Measurements from ENCODE around the gene CYTH1.

The CYTH1 gene

GRCh38 chr17:78804777-78805176 is 22.7 kb upstream of the CYTH1 start:
- no peak for DNase-seq (ENCODE audit: low spot score)

DNA sequence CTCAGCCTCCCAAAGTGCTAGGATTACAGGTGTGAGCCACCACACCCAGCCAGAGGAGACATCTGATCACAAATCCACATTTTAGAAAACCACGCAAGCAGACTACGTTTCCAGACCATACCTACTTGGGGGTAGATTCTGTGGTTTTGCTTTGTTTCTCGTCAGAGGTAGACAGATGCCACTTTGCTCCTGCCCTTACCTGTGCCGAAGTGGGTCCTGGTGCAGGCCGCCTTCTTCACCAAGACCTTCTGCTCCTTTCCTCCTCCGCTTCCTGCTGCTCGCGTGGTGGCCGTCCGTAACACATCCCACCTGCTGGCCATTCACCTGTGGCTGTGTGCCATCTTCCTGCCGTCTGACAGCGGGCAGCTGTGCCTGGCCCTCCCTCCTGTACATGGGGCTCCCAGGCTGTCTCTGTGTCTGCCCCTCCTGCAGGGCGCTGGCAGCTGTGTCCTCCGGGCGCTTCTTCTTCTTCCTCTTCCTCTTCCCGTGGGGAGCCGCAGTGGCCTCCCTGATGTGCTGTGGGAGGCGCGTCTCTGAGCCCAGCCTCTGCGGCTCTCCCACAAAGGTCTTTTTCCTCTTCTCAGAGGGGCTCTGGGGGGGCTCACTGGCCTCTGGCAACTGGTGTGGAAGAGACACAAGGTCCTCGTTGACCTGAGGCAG is 21.2 kb upstream of the CYTH1 start:
- no peak for DNase-seq (ENCODE audit: low spot score)

- no peak for DNase-seq (ENCODE audit: low spot score)
Observed at GRCh38 chr17:78802459-78802858, 20.4 kb upstream of the CYTH1 start.

DNA sequence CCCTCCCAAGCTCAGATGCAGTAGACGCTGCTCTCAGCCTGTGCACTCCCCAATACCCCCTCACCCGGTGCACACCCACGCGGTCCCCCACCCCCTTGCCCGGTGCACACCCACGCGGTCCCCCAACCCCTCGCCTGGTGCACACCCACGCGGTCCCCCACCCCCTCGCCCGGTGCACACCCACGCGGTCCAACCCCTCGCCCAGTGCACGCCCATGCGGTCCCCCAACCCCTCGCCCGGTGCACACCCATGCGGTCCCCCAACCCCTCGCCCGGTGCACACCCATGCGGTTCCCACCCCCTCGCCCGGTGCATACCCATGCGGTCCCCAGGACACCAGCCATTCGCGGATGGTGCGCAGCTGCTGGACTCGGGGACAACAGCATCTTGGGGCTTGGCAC is 19.9 kb upstream of the CYTH1 start:
- DNase-seq (ENCODE audit: low spot score), result no peak

GRCh38 chr17:78800132-78800931 is 18.3 kb upstream of the CYTH1 start:
- no peak for DNase-seq (ENCODE audit: low spot score)

DNA sequence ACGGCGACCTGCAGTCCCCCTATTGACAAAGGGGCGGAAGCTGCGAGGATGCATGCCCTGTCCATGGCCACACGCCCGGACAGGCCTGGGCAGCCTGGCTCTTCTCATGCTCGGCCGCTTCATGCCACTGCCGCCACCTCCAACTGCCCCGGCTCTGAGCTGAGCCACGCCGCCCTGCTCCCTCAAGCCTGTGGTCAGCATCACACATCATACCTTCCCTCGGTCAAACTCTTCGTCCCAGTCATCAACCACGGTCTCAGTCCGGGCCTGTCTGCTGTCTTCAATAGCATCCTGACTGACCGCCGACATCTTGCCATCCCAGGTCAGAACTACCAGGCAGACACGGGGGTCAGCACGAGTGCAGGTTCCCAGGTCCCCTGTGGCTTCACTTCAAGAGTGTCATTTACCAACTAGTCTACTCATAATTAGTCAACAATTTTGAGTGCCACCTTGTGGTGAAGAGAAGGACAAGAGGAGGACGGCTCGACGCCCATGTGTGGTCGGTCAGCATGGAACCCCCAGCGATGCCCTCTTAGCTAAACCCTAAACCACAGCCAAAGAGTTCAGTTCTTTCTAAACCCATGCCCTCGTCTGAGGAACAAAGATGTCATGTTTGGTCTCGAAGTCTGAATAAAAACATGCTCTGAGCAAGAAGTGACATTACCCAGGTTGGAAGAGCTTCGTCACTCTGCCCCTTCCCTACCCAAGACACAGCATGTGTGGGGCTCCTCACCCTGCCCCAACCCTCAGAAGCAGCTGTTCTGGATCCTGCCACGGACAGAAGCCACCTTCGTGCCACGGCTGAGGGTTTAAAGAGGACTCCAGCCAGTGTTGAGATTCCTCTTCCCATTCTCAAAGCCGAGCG is 16.9 kb upstream of the CYTH1 start:
- DNase-seq (ENCODE audit: low spot score), result peak; percentile 49

GRCh38 chr17:78797691-78798585 is 15.9 kb upstream of the CYTH1 start:
- no peak for DNase-seq (ENCODE audit: low spot score)

GRCh38 chr17:78797213-78797612 is 15.1 kb upstream of the CYTH1 start:
- DNase-seq (ENCODE audit: low spot score), result no peak

- no peak for DNase-seq (ENCODE audit: low spot score)
Observed at GRCh38 chr17:78796517-78796900, 14.4 kb upstream of the CYTH1 start.

DNA sequence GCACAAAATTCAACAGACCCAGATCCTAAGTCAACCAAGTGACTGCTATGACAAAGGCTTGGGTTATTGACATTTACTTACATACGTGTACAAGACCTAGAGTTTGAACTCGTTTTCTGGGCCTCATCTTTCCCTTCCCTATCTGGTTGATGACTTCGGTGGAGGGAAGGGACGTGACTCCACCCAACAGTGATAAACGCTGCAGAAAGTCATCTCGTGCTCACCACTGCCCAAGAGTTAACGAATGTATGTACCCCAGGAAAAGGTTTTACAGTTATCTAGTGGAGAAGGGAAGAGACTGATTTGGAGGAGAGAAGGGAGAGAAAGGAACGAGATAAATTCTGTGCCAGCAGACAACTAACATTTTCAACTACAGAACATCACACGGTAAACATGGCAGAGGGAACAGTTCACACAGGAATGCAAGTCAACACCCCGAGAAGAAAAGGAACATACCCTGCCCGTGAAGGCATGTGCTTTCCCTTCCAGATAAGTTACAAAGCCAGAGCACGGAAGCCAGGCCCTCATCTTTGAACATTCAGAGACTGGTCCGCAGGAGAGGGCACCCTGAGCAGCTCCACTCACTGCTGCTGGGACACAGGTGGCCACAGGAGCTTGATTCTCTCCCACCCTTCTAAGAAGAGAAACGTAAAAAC is 13.9 kb upstream of the CYTH1 start:
- no peak for DNase-seq (ENCODE audit: low spot score)

DNA sequence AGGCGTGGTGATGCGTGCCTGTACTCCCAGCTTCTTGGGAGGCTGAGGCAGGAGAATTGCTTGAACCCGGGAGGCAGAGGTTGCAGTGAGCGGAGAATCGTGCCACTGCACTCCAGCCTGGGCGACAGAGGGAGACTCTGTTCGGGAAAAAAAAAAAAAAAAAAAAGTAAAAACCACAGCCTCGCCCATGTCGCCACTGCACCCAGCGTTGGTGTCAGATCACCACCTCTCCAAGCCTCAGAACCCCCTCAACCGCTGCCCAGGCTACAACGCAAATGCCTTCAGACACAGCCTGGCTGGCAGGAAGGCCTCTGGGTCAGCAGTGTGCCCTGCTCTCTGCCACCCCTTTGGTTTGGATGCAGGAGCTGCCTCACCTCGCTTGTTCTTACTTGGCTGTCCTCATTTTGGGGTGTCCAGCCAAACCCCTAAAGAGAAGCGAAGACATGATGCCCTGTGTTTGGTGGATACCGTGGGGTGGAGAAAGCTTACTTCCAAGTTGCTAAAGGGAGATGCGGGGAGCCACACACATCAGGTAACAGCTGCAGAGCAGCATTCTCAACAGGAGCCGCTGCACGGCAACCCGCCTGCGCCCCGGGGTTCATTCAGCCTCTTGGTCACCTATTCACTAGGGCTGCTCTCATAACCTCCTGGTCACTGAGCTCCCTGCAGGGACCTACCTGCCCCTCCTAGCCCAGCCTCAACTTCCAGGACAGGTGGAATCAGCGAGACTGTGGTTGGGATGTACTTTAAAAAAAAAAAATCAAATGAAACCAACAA is 13.0 kb upstream of the CYTH1 start:
- DNase-seq (ENCODE audit: low spot score), result no peak

- DNase-seq (ENCODE audit: low spot score), result no peak
Observed at GRCh38 chr17:78794399-78794798, 12.3 kb upstream of the CYTH1 start.

DNA sequence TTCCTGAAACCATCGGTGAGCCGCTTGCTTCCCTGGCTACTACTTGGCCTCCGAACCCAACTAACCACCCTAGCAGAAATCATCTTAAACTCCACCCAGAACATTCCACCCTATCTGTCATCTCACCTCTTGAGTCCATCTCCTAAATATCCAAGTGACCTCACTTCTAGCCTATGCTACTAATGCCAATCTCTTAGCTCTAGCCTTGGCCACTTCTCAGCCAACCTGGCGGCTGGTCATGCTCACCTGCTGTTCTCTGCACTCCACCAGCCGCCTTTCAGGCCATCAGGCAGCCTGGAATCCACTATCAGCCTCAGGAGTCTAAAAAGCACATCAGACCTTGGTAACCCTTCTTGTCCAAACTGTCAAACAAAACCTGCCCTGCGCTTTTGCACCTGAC is 11.9 kb upstream of the CYTH1 start:
- DNase-seq (ENCODE audit: low spot score), result no peak

- DNase-seq (ENCODE audit: low spot score), result no peak
Observed at GRCh38 chr17:78793415-78793814, 11.3 kb upstream of the CYTH1 start.

- DNase-seq (ENCODE audit: low spot score), result no peak
Observed at GRCh38 chr17:78791840-78792709, 10.0 kb upstream of the CYTH1 start.

DNA sequence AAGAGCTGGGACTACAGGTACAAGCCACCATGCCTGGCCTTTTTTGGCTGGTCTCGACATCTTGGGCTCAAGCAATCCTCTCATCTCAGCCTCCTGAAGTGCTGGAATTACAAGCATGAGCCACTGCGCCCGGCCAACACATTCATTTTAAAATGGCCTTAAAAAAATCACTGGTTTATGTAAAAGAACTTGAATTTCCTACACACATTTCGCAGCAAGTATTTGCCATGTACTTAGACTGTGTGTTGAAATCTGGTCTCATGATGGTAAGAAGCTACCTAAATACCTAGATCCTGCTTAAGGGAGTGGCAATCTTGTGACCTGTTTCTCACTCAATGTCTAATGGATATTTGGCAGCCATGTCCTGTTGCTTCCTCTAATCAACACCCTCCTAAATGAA is 8.5 kb upstream of the CYTH1 start:
- DNase-seq (ENCODE audit: low spot score), result no peak

GRCh38 chr17:78789663-78790181 is 7.6 kb upstream of the CYTH1 start:
- DNase-seq (ENCODE audit: low spot score), result no peak

GRCh38 chr17:78789149-78789662 is 7.1 kb upstream of the CYTH1 start:
- no peak for DNase-seq (ENCODE audit: low spot score)

DNA sequence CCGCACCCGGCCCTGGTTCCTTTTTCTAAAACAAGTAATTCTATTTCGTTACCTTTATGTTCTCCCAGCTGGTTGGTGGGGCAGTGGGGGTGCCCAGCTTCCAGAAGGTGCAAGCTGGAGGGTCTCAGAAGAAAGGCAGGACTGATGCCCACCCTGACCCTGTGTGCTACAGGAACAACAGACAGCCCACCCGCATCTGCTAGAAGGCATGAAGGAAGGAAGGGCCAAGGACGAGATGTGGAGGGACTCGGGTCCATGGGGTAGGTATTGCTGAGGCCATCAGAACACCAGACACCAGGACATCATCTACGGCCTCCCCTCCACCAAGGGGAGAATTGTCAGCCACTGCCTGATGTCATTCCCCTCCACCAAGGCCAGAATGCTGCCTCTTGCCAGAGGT is 6.4 kb upstream of the CYTH1 start:
- no peak for DNase-seq (ENCODE audit: low spot score)
